Thyroid gland (tissue), 4 donors: Measurements from ENCODE around the gene SUSD5. TPM values are rescaled to one million over a fixed set of nuclear protein-coding genes. Genes with fewer than 3 reads are reported as not detected.
"Not testable (repeated sequence)": the region's sequence is repeated elsewhere in the genome, so short reads cannot be mapped to it uniquely, and the experiment has no call there.

Experiments used
- DNase-seq, 2 donors: peaks; one replicate each; pipeline ENCODE4 v3.0.0-alpha.2; 2019
- H3K27ac ChIP-seq, 3 donors: fragments of 200-600 bp; sonication (generic); 1 replicate in 2 of 3; 2 replicates in 1 of 3; pipeline ENCODE4 v1.5.1; 2016 to 2019; ENCODE audit warnings: mild to moderate bottlenecking in 1 of 3, moderate library complexity in 1 of 3
- H3K27me3 ChIP-seq: fragments of 200-600 bp; sonication (generic); one replicate; pipeline ENCODE4 v1.5.1; 2019
- H3K36me3 ChIP-seq, 2 donors: fragments of 200-600 bp; sonication (generic); one replicate each; pipeline ENCODE4 v1.5.1; 2016 to 2019
- H3K4me1 ChIP-seq, 2 donors: fragments of 200-600 bp; sonication (generic); one replicate each; pipeline ENCODE4 v1.5.1; 2017 to 2019
- H3K4me3 ChIP-seq, 3 donors: fragments of 200-600 bp; sonication (generic); replicated peaks in 1 of 3; 1 replicate in 2 of 3; 2 replicates in 1 of 3; pipeline ENCODE4 v1.5.1; 2016; ENCODE audit warnings: mild to moderate bottlenecking in 1 of 3
- H3K9me3 ChIP-seq: fragments of 200-600 bp; sonication (generic); one replicate; pipeline ENCODE4 v1.5.1; 2017
- POLR2A ChIP-seq, 2 donors: fragments of 450-650 bp; IDR thresholded peaks; one replicate each; pipeline ENCODE4 v1.6.1; 2017; ENCODE audit warnings: antibody characterized with exemption in 2 of 2, mild to moderate bottlenecking in 2 of 2, moderate library complexity in 1 of 2
- WGBS, 2 donors: methylation state at CpG; one replicate each; pipeline ENCODE4 v1.1.5; 2017; 5-methylcytosine and 5-hydroxymethylcytosine counted together
- intact Hi-C: fragments of 100-400 bp; cut with DNase I; formaldehyde crosslinking; loops from one replicate; pipeline ENCODE4 v1.15.1; 2023
- total RNA-seq, 4 donors: library from RNA; depleted of rRNA; stranded (reverse); fragments of >200 nt; gene quantifications; one replicate each; pipeline ENCODE4 v1.2.3, GENCODE V29; 2016
- TF ChIP-seq, protein P1 (sequence below), 6 experiments: fragments of 200-600 bp in 3 of 6; fragments of 450-650 bp in 3 of 6; sonication (generic) in 3 of 6; IDR thresholded peaks; one replicate each; pipeline ENCODE4 v1.5.1; 2016 to 2019; ENCODE audit warnings: antibody characterized with exemption in 6 of 6, mild to moderate bottlenecking in 2 of 6, inconsistent platforms in 1 of 6, moderate library complexity in 1 of 6

SUSD5 gene
- total RNA-seq, 4 donors from 2014 or later, result 2.3 to 9.6 (median 2.8) TPM

DNA sequence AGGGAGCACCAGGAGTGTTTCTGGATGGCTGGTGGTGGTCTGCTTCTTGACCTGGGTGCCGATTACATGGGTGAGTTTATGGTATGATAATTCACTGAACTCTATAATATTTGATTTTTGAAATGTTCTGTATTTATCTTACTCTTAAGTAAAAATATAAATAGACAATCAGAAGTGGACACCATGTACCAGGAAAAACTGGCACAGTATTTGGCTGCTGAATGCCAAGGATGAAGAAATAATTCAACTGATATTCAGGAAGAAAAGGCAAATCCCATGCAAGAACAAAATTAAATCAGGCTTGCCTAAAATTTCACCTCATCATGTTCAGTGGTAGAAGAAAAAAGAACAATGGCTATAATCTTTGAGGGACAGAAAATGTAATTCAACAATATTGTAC is 53.2 kb downstream of the SUSD5 start:
- Histone ChIP-seq H3K36me3 (no peaks in the 10 kb centered on the region), H3K9me3 (no peaks in the 10 kb centered on the region), H3K27ac (no peak overlapping the region), H3K4me1 (no peaks in the 10 kb centered on the region), H3K4me3 (no peak overlapping the region), H3K27me3 (no peaks in the 10 kb centered on the region)
- intact Hi-C loops, result no loop called here
- TF ChIP-seq, protein P1, sequence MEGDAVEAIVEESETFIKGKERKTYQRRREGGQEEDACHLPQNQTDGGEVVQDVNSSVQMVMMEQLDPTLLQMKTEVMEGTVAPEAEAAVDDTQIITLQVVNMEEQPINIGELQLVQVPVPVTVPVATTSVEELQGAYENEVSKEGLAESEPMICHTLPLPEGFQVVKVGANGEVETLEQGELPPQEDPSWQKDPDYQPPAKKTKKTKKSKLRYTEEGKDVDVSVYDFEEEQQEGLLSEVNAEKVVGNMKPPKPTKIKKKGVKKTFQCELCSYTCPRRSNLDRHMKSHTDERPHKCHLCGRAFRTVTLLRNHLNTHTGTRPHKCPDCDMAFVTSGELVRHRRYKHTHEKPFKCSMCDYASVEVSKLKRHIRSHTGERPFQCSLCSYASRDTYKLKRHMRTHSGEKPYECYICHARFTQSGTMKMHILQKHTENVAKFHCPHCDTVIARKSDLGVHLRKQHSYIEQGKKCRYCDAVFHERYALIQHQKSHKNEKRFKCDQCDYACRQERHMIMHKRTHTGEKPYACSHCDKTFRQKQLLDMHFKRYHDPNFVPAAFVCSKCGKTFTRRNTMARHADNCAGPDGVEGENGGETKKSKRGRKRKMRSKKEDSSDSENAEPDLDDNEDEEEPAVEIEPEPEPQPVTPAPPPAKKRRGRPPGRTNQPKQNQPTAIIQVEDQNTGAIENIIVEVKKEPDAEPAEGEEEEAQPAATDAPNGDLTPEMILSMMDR (IDR thresholded peaks at IDR 0.05), result no peak
- TF ChIP-seq POLR2A (IDR thresholded peaks at IDR 0.05), result no peak
- 94 to 96% methylated on average over 1 of the region's 1 CpG for WGBS, 2 donors
- DNase-seq, result no peak

DNA sequence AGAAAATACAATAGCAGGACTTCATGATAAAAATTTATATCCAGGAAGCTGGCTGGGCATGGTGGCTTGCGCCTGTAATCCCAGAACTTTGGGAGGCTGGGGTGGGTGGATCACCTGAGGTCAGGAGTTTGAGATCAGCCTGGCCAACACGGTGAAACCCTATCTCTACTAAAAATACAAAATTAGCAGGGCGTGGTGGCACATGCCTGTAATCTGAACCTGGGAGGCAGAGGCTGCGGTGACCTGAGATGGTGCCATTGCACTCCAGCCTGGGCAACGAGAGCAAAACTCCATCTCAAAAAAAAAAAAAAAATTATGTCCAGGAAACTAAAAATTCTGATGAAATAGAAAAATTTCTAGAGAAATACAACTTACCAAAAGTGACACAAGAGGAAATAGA is 56.0 kb downstream of the SUSD5 start:
- intact Hi-C loops, H3K9me3 ChIP-seq, DNase-seq, H3K4me1 ChIP-seq, H3K4me3 ChIP-seq, H3K27ac ChIP-seq, H3K36me3 ChIP-seq, H3K27me3 ChIP-seq: not testable (repeated sequence)
- WGBS, 2 donors, result 85% methylated on average over 5 of the region's 5 CpGs

DNA sequence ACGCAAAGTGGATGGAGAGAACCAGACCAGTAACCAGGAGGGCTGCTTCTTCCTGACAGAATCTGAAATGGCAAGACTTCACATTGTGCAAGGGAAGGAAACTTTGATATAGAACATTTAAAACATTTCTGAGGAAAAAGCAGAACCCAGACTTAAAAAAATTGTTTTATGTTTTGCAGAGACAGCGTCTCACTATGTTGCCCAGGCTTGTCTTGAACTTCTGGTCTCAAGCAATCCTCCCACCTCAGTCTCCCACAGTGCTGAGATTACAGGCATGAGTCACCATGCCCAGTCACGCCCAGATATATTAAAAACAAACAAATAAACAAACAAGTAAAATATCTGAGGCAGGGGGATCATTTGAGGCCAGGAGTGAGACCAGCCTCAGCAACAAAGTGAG is 58.6 kb downstream of the SUSD5 start:
- 83 to 88% methylated on average over 3 of the region's 3 CpGs for WGBS, 2 donors
- intact Hi-C loops, result no loop called here
- Histone ChIP-seq H3K9me3 (no peaks in the 10 kb centered on the region), H3K4me3 (no peak overlapping the region), H3K27me3 (no peaks in the 10 kb centered on the region), H3K4me1 (no peaks in the 10 kb centered on the region), H3K27ac (no peak overlapping the region), H3K36me3 (no peaks in the 10 kb centered on the region)
- DNase-seq, result no peak
- TF ChIP-seq, protein P1 (IDR thresholded peaks at IDR 0.05), result no peak
- TF ChIP-seq POLR2A (IDR thresholded peaks at IDR 0.05), result no peak

DNA sequence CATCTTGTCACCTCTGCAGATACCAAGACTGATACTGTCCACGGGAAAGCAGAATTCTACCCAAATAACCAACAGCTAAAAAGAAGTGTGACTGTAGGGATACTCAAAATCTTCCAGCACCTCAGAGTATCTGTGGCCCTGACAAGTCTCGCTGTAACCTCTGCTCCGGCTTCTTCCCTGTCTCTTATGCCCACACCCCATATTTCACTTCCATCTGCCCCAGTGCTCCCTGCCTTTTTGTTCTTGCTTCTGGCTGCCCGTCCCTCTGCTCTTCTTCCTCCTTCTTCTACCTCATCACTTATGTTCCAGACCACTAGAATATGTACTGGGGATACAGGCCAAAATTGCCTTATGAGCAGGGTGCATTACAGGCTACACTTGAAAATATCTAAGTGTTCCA is 59.4 kb downstream of the SUSD5 start:
- Histone ChIP-seq H3K36me3 (no peaks in the 10 kb centered on the region), H3K27ac (no peak overlapping the region), H3K9me3 (no peaks in the 10 kb centered on the region), H3K27me3 (no peaks in the 10 kb centered on the region), H3K4me3 (no peak overlapping the region), H3K4me1 (no peaks in the 10 kb centered on the region)
- WGBS, 2 donors, result 89 to 93% methylated on average over 4 of the region's 4 CpGs
- intact Hi-C loops, result no loop called here
- no peak for DNase-seq
- no peak for TF ChIP-seq POLR2A (IDR thresholded peaks at IDR 0.05)
- TF ChIP-seq, protein P1 (IDR thresholded peaks at IDR 0.05), result no peak

DNA sequence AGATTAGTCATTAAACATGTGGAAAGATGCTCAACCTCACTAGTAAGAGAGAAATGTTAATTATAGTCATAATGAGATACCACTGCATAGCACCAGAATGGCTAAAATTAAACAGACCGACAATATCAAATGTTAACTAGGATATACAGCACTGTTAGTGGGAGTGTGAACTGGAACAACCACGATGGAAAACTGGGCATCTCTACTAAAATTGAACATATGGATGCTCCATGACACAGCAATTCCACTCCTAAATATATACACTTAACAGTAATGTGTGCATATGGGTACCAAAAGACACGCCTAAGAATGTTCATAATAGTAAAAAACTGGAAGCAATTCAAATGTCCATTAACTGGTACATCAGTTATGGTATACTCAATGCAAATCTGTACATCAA is 63.3 kb downstream of the SUSD5 start:
- Histone ChIP-seq H3K36me3 (no peaks in the 10 kb centered on the region), H3K27ac (no peak overlapping the region), H3K27me3 (no peaks in the 10 kb centered on the region), H3K4me3 (no peak overlapping the region), H3K4me1 (no peaks in the 10 kb centered on the region), H3K9me3 (no peaks in the 10 kb centered on the region)
- 87 to 88% methylated on average over 3 of the region's 3 CpGs for WGBS, 2 donors
- TF ChIP-seq, protein P1 (IDR thresholded peaks at IDR 0.05), result no peak
- TF ChIP-seq POLR2A (IDR thresholded peaks at IDR 0.05), result no peak
- intact Hi-C loops, result no loop called here
- no peak for DNase-seq

DNA sequence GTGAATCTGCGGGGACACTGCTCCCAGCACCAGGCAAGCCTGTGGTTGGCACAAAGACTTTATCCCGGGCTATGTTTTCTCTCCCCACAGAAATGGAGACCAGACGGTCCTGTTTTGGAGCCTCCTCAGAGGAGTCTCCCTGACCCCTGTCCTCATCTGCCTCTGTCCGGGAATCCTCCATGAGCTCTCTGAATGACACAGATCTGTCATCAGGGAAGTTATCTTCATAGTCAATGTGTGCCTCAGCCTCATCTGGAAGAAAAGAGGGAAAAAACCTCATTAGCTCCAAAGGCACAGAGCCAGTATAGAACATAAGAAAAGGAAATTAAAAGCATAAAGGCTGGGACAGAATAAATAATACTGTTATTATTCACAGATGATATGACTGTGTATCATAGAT is 64.8 kb downstream of the SUSD5 start:
- Histone ChIP-seq H3K4me3 (no peak overlapping the region), H3K4me1 (no peaks in the 10 kb centered on the region), H3K36me3 (no peaks in the 10 kb centered on the region), H3K27ac (no peak overlapping the region), H3K27me3 (no peaks in the 10 kb centered on the region), H3K9me3 (no peaks in the 10 kb centered on the region)
- DNase-seq, result no peak
- intact Hi-C loops, result no loop called here
- WGBS, 2 donors, result 88 to 91% methylated on average over 4 of the region's 4 CpGs
- TF ChIP-seq POLR2A (IDR thresholded peaks at IDR 0.05), result no peak
- TF ChIP-seq, protein P1 (IDR thresholded peaks at IDR 0.05), result no peak
